WTC11 (cell line): Measurements from ENCODE around the gene RIC8B. TPM values are rescaled to one million over a fixed set of nuclear protein-coding genes. Genes with fewer than 3 reads are reported as not detected.

Source experiments
- ATAC-seq: fragments of 200-7000 bp; cut with Tn5 transposase; 2 replicates; pipeline ENCODE4 v1.10.0; 2021; ENCODE audit warnings: mild to moderate bottlenecking, moderate library complexity
- CTCF ChIA-PET: fragments of 300-600 bp; sonication (Branson Sonifier 250); formaldehyde crosslinking; loops from one replicate; lab custom pipeline; 2021; ENCODE audit warnings: antibody characterized with exemption; lab: Charles Lee
- POLR2A ChIA-PET: fragments of 350-600 bp; sonication (Branson Sonifier 250); formaldehyde crosslinking; loops from one replicate; lab custom pipeline; 2021; ENCODE audit warnings: antibody characterized with exemption; lab: Charles Lee
- DNase-seq: peaks from one replicate; pipeline ENCODE4 v3.0.0; 2021; ENCODE audit warnings: low spot score
- H3K27ac Mint-ChIP-seq: 2 replicates; pipeline ENCODE4 v1.8.0; 2021; ENCODE audit warnings: mixed read lengths
- H3K27me3 Mint-ChIP-seq: 2 replicates; pipeline ENCODE4 v1.8.0; 2021; ENCODE audit warnings: low read depth, mild to moderate bottlenecking, moderate library complexity, mixed read lengths
- H3K36me3 Mint-ChIP-seq: 2 replicates; pipeline ENCODE4 v1.8.0; 2021; ENCODE audit warnings: mixed read lengths
- H3K4me1 Mint-ChIP-seq: 2 replicates; pipeline ENCODE4 v1.8.0; 2022; ENCODE audit warnings: mixed read lengths
- H3K4me3 Mint-ChIP-seq: 2 replicates; pipeline ENCODE4 v1.8.0; 2021; ENCODE audit warnings: mild to moderate bottlenecking, moderate library complexity, mixed read lengths
- H3K9me3 Mint-ChIP-seq: 2 replicates; pipeline ENCODE4 v1.8.0; 2021; ENCODE audit warnings: mixed read lengths
- ATF1 ChIP-seq: sonication (generic); formaldehyde crosslinking; IDR thresholded peaks from 2 replicates; pipeline ENCODE4 v1.8.1; 2023; ENCODE audit warnings: mild to moderate bottlenecking, moderate library complexity, missing genetic modification reagents
- CREB1 ChIP-seq: sonication (generic); formaldehyde crosslinking; IDR thresholded peaks from 2 replicates; pipeline ENCODE4 v1.8.0; 2023; ENCODE audit warnings: mild to moderate bottlenecking, missing genetic modification reagents
- CREM ChIP-seq: sonication (generic); formaldehyde crosslinking; IDR thresholded peaks from 2 replicates; pipeline ENCODE4 v1.8.1; 2022; ENCODE audit warnings: mild to moderate bottlenecking, missing genetic modification reagents, moderate library complexity
- ESRRA ChIP-seq: sonication (generic); formaldehyde crosslinking; IDR thresholded peaks from 2 replicates; pipeline ENCODE4 v1.8.1; 2022; ENCODE audit warnings: mild to moderate bottlenecking, missing genetic modification reagents, borderline replicate concordance
- GTF2I ChIP-seq: fragments of 250-450 bp; sonication (Bioruptor Pico); conservative IDR thresholded peaks from 2 replicates; pipeline ENCODE4 v1.4.0; 2021; ENCODE audit warnings: mild to moderate bottlenecking
- MYBL2 ChIP-seq: sonication (generic); formaldehyde crosslinking; IDR thresholded peaks from 2 replicates; pipeline ENCODE4 v1.8.1; 2023; ENCODE audit warnings: mild to moderate bottlenecking, moderate library complexity, missing genetic modification reagents
- SMAD3 ChIP-seq: sonication (generic); formaldehyde crosslinking; IDR thresholded peaks from 2 replicates; pipeline ENCODE4 v1.8.0; 2022; ENCODE audit warnings: missing genetic modification reagents, mild to moderate bottlenecking, borderline replicate concordance
- SOX15 ChIP-seq: fragments of 250-450 bp; sonication (Bioruptor Pico); IDR thresholded peaks from 2 replicates; pipeline ENCODE4 v1.9.0; 2021; ENCODE audit warnings: mild to moderate bottlenecking
- TCF7 ChIP-seq: sonication (generic); formaldehyde crosslinking; IDR thresholded peaks from 2 replicates; pipeline ENCODE4 v1.8.0; 2022; ENCODE audit warnings: mild to moderate bottlenecking, low read depth, missing genetic modification reagents, moderate library complexity
- TEAD1 ChIP-seq: sonication (generic); formaldehyde crosslinking; IDR thresholded peaks from 2 replicates; pipeline ENCODE4 v1.8.0; 2022; ENCODE audit warnings: mild to moderate bottlenecking, missing genetic modification reagents
- ZNF263 ChIP-seq: sonication (generic); formaldehyde crosslinking; IDR thresholded peaks from 2 replicates; pipeline ENCODE4 v1.8.1; 2022; ENCODE audit warnings: low read depth, mild to moderate bottlenecking, moderate library complexity, missing genetic modification reagents
- total RNA-seq: library from RNA; stranded (reverse); gene quantifications from 3 replicates; pipeline ENCODE4 v1.2.3, GENCODE V29; 2021
- TF ChIP-seq, protein P1 (sequence below): sonication (generic); formaldehyde crosslinking; IDR thresholded peaks from 2 replicates; pipeline ENCODE4 v1.8.1; 2023; ENCODE audit warnings: mild to moderate bottlenecking, missing genetic modification reagents
- TF ChIP-seq, protein P2 (sequence below): sonication (generic); formaldehyde crosslinking; IDR thresholded peaks from 2 replicates; pipeline ENCODE4 v1.8.1; 2022; ENCODE audit warnings: low read depth, mild to moderate bottlenecking, moderate library complexity, missing genetic modification reagents, borderline replicate concordance
- TF ChIP-seq, protein P3 (sequence below): sonication (generic); formaldehyde crosslinking; conservative IDR thresholded peaks from 2 replicates; pipeline ENCODE4 v1.8.1; 2022; ENCODE audit warnings: mild to moderate bottlenecking, missing genetic modification reagents
- TF ChIP-seq, protein P4 (sequence below): fragments of 250-450 bp; sonication (Bioruptor Pico); IDR thresholded peaks from 2 replicates; pipeline ENCODE4 v1.9.0; 2021; ENCODE audit warnings: mild to moderate bottlenecking
- TF ChIP-seq, protein P5 (sequence below): fragments of 250-450 bp; sonication (Bioruptor Pico); IDR thresholded peaks from 2 replicates; pipeline ENCODE4 v1.9.0; 2021; ENCODE audit warnings: mild to moderate bottlenecking

The RIC8B gene
- total RNA-seq, 1 experiment from 2014 or later = 20.2 TPM

DNA sequence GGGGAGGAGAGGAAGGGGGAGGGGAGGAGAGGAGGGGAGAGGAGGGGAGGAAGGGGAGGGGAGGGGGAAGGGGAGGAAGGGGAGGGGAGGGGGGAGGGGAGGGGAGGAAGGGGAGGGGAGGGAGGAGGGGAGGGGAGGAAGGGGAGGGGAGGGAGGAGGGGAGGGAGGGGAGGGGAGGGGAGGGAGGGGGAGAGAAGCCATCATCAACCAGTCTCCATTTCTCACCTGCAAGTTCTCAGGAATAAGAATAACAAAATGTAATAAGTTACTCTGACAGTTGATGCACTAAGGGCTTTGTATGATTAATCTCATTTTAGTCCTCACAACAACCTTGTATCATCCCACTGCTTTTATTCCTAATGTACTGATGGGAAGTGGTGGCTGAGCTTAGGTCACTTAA is 122.1 kb downstream of the RIC8B start (continued):
- TF ChIP-seq TCF7 (CRISPR knock-in tag) = no peak
- TF ChIP-seq GTF2I (CRISPR knock-in tag) = no peak
- TF ChIP-seq ZNF263 (CRISPR knock-in tag) = no peak
- TF ChIP-seq, protein P1, sequence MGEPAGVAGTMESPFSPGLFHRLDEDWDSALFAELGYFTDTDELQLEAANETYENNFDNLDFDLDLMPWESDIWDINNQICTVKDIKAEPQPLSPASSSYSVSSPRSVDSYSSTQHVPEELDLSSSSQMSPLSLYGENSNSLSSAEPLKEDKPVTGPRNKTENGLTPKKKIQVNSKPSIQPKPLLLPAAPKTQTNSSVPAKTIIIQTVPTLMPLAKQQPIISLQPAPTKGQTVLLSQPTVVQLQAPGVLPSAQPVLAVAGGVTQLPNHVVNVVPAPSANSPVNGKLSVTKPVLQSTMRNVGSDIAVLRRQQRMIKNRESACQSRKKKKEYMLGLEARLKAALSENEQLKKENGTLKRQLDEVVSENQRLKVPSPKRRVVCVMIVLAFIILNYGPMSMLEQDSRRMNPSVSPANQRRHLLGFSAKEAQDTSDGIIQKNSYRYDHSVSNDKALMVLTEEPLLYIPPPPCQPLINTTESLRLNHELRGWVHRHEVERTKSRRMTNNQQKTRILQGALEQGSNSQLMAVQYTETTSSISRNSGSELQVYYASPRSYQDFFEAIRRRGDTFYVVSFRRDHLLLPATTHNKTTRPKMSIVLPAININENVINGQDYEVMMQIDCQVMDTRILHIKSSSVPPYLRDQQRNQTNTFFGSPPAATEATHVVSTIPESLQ = no peak
- no peak for TF ChIP-seq MYBL2 (CRISPR knock-in tag)
- no peak for TF ChIP-seq ESRRA (CRISPR knock-in tag)
- TF ChIP-seq, protein P2, sequence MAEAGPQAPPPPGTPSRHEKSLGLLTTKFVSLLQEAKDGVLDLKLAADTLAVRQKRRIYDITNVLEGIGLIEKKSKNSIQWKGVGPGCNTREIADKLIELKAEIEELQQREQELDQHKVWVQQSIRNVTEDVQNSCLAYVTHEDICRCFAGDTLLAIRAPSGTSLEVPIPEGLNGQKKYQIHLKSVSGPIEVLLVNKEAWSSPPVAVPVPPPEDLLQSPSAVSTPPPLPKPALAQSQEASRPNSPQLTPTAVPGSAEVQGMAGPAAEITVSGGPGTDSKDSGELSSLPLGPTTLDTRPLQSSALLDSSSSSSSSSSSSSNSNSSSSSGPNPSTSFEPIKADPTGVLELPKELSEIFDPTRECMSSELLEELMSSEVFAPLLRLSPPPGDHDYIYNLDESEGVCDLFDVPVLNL (CRISPR knock-in tag) = no peak
- no peak for TF ChIP-seq SOX15 (CRISPR knock-in tag)
- TF ChIP-seq, all 79 proteins: peak for 0

DNA sequence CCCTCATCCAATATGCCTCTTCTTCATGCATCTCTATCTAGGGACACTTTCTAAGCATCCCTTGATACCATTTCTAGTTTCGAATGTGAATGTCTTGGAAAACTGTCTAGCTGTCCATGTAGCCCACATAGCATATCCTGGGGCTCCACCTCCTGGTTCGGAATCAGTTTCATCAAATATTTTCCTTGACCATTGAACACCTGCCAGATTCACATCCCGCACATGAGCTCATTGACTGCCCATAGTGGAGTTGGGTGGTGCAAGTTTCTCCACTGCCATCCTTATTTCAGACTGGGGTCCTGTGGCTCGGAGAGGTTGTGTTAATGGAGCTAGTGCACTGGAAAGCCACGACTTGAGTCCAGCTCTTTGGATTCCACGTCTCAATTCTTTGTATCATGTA is 122.6 kb downstream of the RIC8B start:
- H3K27ac Mint-ChIP-seq = no peak overlapping the region
- H3K4me3 Mint-ChIP-seq = no peak overlapping the region
- ChIA-PET POLR2A (no interaction called here), CTCF (interaction anchor here (0.5 to 3.2 kb wide), 5 partner anchors 10 to 552 kb away, joined by 3 to 25 read pairs (median 4); partner anchors contain the start of gene POLR3B)
- H3K36me3 Mint-ChIP-seq = no peaks in the 10 kb centered on the region
- ATAC-seq (no peak), DNase-seq (no peak)
- H3K27me3 Mint-ChIP-seq = peaks cover 18% of the 10 kb centered on the region
- H3K9me3 Mint-ChIP-seq = peaks cover 3% of the 10 kb centered on the region; the same call in 1 of the 2 replicates
- TF ChIP-seq CREB1 (CRISPR knock-in tag) (no peak), TEAD1 (CRISPR knock-in tag) (no peak), ATF1 (CRISPR knock-in tag) (no peak), SMAD3 (no peak), MYBL2 (CRISPR knock-in tag) (no peak), CREM (CRISPR knock-in tag) (no peak)
- TF ChIP-seq, protein P3, sequence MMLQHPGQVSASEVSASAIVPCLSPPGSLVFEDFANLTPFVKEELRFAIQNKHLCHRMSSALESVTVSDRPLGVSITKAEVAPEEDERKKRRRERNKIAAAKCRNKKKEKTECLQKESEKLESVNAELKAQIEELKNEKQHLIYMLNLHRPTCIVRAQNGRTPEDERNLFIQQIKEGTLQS (CRISPR knock-in tag) = no peak
- TF ChIP-seq, protein P4, sequence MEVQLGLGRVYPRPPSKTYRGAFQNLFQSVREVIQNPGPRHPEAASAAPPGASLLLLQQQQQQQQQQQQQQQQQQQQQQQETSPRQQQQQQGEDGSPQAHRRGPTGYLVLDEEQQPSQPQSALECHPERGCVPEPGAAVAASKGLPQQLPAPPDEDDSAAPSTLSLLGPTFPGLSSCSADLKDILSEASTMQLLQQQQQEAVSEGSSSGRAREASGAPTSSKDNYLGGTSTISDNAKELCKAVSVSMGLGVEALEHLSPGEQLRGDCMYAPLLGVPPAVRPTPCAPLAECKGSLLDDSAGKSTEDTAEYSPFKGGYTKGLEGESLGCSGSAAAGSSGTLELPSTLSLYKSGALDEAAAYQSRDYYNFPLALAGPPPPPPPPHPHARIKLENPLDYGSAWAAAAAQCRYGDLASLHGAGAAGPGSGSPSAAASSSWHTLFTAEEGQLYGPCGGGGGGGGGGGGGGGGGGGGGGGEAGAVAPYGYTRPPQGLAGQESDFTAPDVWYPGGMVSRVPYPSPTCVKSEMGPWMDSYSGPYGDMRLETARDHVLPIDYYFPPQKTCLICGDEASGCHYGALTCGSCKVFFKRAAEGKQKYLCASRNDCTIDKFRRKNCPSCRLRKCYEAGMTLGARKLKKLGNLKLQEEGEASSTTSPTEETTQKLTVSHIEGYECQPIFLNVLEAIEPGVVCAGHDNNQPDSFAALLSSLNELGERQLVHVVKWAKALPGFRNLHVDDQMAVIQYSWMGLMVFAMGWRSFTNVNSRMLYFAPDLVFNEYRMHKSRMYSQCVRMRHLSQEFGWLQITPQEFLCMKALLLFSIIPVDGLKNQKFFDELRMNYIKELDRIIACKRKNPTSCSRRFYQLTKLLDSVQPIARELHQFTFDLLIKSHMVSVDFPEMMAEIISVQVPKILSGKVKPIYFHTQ (CRISPR knock-in tag) = no peak
- TF ChIP-seq, protein P5, sequence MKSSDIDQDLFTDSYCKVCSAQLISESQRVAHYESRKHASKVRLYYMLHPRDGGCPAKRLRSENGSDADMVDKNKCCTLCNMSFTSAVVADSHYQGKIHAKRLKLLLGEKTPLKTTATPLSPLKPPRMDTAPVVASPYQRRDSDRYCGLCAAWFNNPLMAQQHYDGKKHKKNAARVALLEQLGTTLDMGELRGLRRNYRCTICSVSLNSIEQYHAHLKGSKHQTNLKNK (CRISPR knock-in tag) = no peak
- H3K4me1 Mint-ChIP-seq = peaks cover 18% of the 10 kb centered on the region
